Omental fat pad (tissue), 4 donors: ENCODE measurements around the gene PLEKHH3. TPM values are rescaled to one million over a fixed set of nuclear protein-coding genes. Genes with fewer than 3 reads are reported as not detected.
A peak's percentile ranks its signal among the peaks of the same experiment; 100 is the strongest.

Source experiments
- ATAC-seq: fragments of 150-250 bp; one replicate; pipeline ENCODE4 v1.9.1; 2016; ENCODE audit warnings: mild to moderate bottlenecking, moderate library complexity; ENCODE audit not compliant: low FRiP score
- DNase-seq: peaks from one replicate; pipeline ENCODE4 v3.0.0-alpha.2; 2019; ENCODE audit warnings: low spot score
- CTCF ChIP-seq, 3 donors: fragments of 450-650 bp; IDR thresholded peaks; one replicate each; pipeline ENCODE4 v1.5.1; 2016 to 2017; ENCODE audit warnings: antibody characterized with exemption in 3 of 3, mild to moderate bottlenecking in 3 of 3, moderate library complexity in 2 of 3
- total RNA-seq, 4 donors: library from RNA; depleted of rRNA; stranded (reverse); fragments of >200 nt; gene quantifications; one replicate each; pipeline ENCODE4 v1.1.0, GENCODE V29; 2016

Gene PLEKHH3
- total RNA-seq: 10 to 100 TPM in 3 of 4 donors, 1 to 10 TPM in 1; 3.8 to 29.6 (median 12.1) TPM

- ATAC-seq (no peak), DNase-seq (no peak)
- TF ChIP-seq CTCF (IDR thresholded peaks at IDR 0.05): no peak
Measured at GRCh38 chr17:42676424-42677011, at the start of gene PLEKHH3. Gene PLEKHH3, minus strand, starts transcription at chr17:42676994. Its CDS starts 431 bp downstream, at chr17:42676563.

GRCh38 chr17:42725143-42725542, 48.3 kb upstream of the PLEKHH3 start:
- TF ChIP-seq CTCF (IDR thresholded peaks at IDR 0.05): no peak

GRCh38 chr17:42723636-42724035, 46.8 kb upstream of the PLEKHH3 start:
- ATAC-seq (no peak), DNase-seq (no peak)
- TF ChIP-seq CTCF (IDR thresholded peaks at IDR 0.05): no peak

More at GRCh38 chr17:42725143-42725542, 48.3 kb upstream of the PLEKHH3 start:
- DNase-seq (no peak), ATAC-seq (no peak)

GRCh38 chr17:42720996-42721583, 44.3 kb upstream of the PLEKHH3 start:
- DNase-seq (no peak), ATAC-seq (peak; percentile 71)
- peak in 1 of 3 donors; percentile 49 for TF ChIP-seq CTCF (IDR thresholded peaks at IDR 0.05)

GRCh38 chr17:42709561-42709960, 32.8 kb upstream of the PLEKHH3 start:
- ATAC-seq: no peak
- DNase-seq: no peak
- TF ChIP-seq CTCF (IDR thresholded peaks at IDR 0.05): no peak

GRCh38 chr17:42708588-42708987, 31.8 kb upstream of the PLEKHH3 start:
- TF ChIP-seq CTCF (IDR thresholded peaks at IDR 0.05): no peak
- ATAC-seq (no peak), DNase-seq (no peak)

GRCh38 chr17:42706732-42707131, 29.9 kb upstream of the PLEKHH3 start:
- ATAC-seq: no peak

More at GRCh38 chr17:42706732-42707131, 29.9 kb upstream of the PLEKHH3 start:
- TF ChIP-seq CTCF (IDR thresholded peaks at IDR 0.05): no peak
- DNase-seq: no peak
